Stimulated activated CD4-positive, alpha-beta T cell treated with anti-CD3 and anti-CD28 coated beads, Interleukin-2, amount 100 ng/mL, for 48 hours (primary cell): Measurements from ENCODE around the gene OR2A5.
"Not testable (repeated sequence)": the region's sequence is repeated elsewhere in the genome, so short reads cannot be mapped to it uniquely, and the experiment has no call there.

Experiments used
- DNase-seq, 2 donors: peaks; one replicate each; pipeline ENCODE4 v3.0.0-alpha.2; 2020

Gene OR2A5

GRCh38 chr7:144035385-144035784 is 13.4 kb upstream of the OR2A5 start:
- no peak for DNase-seq

- no peak for DNase-seq
Observed at GRCh38 chr7:144036302-144036885, 12.4 kb upstream of the OR2A5 start.

- DNase-seq, result no peak
Observed at GRCh38 chr7:144037414-144038035, 11.2 kb upstream of the OR2A5 start.

- no peak for DNase-seq
Observed at GRCh38 chr7:144038887-144039286, 9.9 kb upstream of the OR2A5 start.

GRCh38 chr7:144049491-144049890 is 743 bp downstream of the OR2A5 start:
- no peak for DNase-seq

GRCh38 chr7:144050093-144050492 is 1.3 kb downstream of the OR2A5 start:
- no peak for DNase-seq

GRCh38 chr7:144050884-144051283 is 2.1 kb downstream of the OR2A5 start:
- not testable (repeated sequence) for DNase-seq

- DNase-seq, result no peak
Observed at GRCh38 chr7:144057954-144058353, 9.2 kb downstream of the OR2A5 start.

- DNase-seq, result no peak
Observed at GRCh38 chr7:144063710-144064109, 15.0 kb downstream of the OR2A5 start.

- no peak for DNase-seq
Observed at GRCh38 chr7:144069511-144069910, 20.8 kb downstream of the OR2A5 start, which contains the start of gene OR2A25. Gene OR2A25, plus strand, starts transcription at chr7:144069811. Its CDS starts 4,409 bp downstream, at chr7:144074220.

- DNase-seq, result no peak
Observed at GRCh38 chr7:144069953-144070352, 21.2 kb downstream of the OR2A5 start.

GRCh38 chr7:144074374-144074773 is 25.6 kb downstream of the OR2A5 start:
- DNase-seq, result no peak

- no peak for DNase-seq
Observed at GRCh38 chr7:144085978-144086377, 37.2 kb downstream of the OR2A5 start, which contains the start of gene OR2A12. Gene OR2A12, plus strand, starts transcription at chr7:144086278. Its CDS starts 8,830 bp downstream, at chr7:144095108.

GRCh38 chr7:144086730-144087129 is 38.0 kb downstream of the OR2A5 start:
- no peak for DNase-seq

GRCh38 chr7:144087230-144087629 is 38.5 kb downstream of the OR2A5 start:
- DNase-seq, result no peak

- DNase-seq, result no peak
Observed at GRCh38 chr7:144090667-144091066, 41.9 kb downstream of the OR2A5 start.

GRCh38 chr7:144098776-144099175 is 50.0 kb downstream of the OR2A5 start:
- DNase-seq, result no peak

GRCh38 chr7:144100607-144101006 is 51.9 kb downstream of the OR2A5 start:
- DNase-seq, result no peak

- DNase-seq, result no peak
Observed at GRCh38 chr7:144102041-144102440, 53.3 kb downstream of the OR2A5 start.

GRCh38 chr7:144105211-144105610 is 56.5 kb downstream of the OR2A5 start:
- no peak for DNase-seq
